Measurements from ENCODE around the gene HMOX2. TPM values are rescaled to one million over a fixed set of nuclear protein-coding genes. Genes with fewer than 3 reads are reported as not detected.

The HMOX2 gene
- total and polyA plus RNA-seq, 2 donors (not counting 3 experiments of a cell fraction or from before 2014, with no cell fraction given), result 80.7 to 86.3 TPM

DNA sequence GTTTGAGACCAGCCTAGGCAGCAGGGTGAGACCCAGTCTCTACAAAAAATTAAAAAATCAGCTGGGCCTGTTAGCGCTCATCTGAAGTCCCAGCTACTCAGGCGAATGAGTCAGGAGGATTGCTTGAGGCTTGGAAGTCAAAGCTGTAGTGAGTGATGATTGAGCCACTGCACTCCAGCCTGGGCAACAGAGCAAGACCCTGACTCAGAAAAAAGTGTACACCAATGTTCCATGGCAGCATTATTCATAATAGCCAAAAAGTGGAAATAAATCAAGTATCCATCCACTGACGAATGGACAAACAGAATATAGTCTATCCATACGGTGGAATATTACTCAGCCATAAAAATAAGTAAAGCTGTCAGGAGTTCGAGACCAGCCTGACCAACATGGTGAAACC, 4.3 kb upstream of the HMOX2 start:
- Histone ChIP-seq H3K36me3 (ENCODE audit: control insufficient read depth in 2 of 2, extremely low read depth in 1 of 2, insufficient read depth in 2 of 2, low read length in 2 of 2) (peaks cover 4 to 5% of the 10 kb centered on the region in 2 experiments), H2AFZ (ENCODE audit: low read depth, low read length) (no peak overlapping the region), H4K20me1 (replicated peaks; ENCODE audit: control insufficient read depth, extremely low read depth, insufficient read depth, low read length) (no peaks in the 10 kb centered on the region), H3K9me1 (replicated peaks; ENCODE audit: control insufficient read depth, extremely low read depth, insufficient read depth, low read length) (no peaks in the 10 kb centered on the region), H3K27ac (ENCODE audit: insufficient read depth, low read depth, low read length) (no peak overlapping the region), H3K4me2 (ENCODE audit: insufficient read depth, low read length) (no peak overlapping the region), H3K4me1 (ENCODE audit: control insufficient read depth, extremely low read depth, insufficient read depth, low read length) (peaks cover 4% of the 10 kb centered on the region), H3K79me2 (ENCODE audit: control insufficient read depth, insufficient read depth, low read length) (peaks cover 6% of the 10 kb centered on the region), H3K4me3 (replicated peaks in 1 of 3; ENCODE audit: insufficient read depth in 1 of 3, low read depth in 1 of 3, low read length in 3 of 3) (no peak overlapping the region), H3K27me3 (ENCODE audit: control insufficient read depth in 2 of 2, insufficient read depth in 2 of 2, low read length in 2 of 2) (no peaks in the 10 kb centered on the region), H3K9ac (replicated peaks; ENCODE audit: extremely low read depth, insufficient read depth, low read length) (no peak overlapping the region), H3K9me3 (replicated peaks; ENCODE audit: control insufficient read depth, insufficient read depth, low read length) (no peaks in the 10 kb centered on the region)
- FAIRE-seq (no peak), DNase-seq (ENCODE audit: low read depth, low spot score) (no peak)
- dilution Hi-C loops (cut with MboI; ENCODE audit: extremely low pct_ligation_motif_present, low sequenced_read_pairs) (no loop called here), intact Hi-C loops (cut with micrococcal nuclease) (no loop called here)
- no TSS peak for BruUV-seq (replicated peaks)
- TF ChIP-seq EZH2 (IDR thresholded peaks at IDR 0.05; ENCODE audit: borderline replicate concordance, low read depth, low read length, severe bottlenecking) (no peak), FOS (IDR thresholded peaks at IDR 0.05; ENCODE audit: borderline replicate concordance, insufficient read depth, low read length) (no peak), MYC (IDR thresholded peaks at IDR 0.05; ENCODE audit: low read depth, low read length) (no peak), JUN (IDR thresholded peaks at IDR 0.05; ENCODE audit: borderline replicate concordance, insufficient read depth, insufficient read length, low read depth) (no peak), GATA2 (IDR thresholded peaks at IDR 0.05; ENCODE audit: insufficient read depth, insufficient read length, low read depth, low read length) (no peak), POLR2A (IDR thresholded peaks at IDR 0.05; ENCODE audit: low read depth, low read length) (no peak), POLR2AphosphoS5 (IDR thresholded peaks at IDR 0.05; ENCODE audit: insufficient read depth, low read depth, low read length) (no peak)
- TF ChIP-seq, protein P1, sequence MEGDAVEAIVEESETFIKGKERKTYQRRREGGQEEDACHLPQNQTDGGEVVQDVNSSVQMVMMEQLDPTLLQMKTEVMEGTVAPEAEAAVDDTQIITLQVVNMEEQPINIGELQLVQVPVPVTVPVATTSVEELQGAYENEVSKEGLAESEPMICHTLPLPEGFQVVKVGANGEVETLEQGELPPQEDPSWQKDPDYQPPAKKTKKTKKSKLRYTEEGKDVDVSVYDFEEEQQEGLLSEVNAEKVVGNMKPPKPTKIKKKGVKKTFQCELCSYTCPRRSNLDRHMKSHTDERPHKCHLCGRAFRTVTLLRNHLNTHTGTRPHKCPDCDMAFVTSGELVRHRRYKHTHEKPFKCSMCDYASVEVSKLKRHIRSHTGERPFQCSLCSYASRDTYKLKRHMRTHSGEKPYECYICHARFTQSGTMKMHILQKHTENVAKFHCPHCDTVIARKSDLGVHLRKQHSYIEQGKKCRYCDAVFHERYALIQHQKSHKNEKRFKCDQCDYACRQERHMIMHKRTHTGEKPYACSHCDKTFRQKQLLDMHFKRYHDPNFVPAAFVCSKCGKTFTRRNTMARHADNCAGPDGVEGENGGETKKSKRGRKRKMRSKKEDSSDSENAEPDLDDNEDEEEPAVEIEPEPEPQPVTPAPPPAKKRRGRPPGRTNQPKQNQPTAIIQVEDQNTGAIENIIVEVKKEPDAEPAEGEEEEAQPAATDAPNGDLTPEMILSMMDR (IDR thresholded peaks at IDR 0.05; ENCODE audit: extremely low read depth in 1 of 2, insufficient read depth in 1 of 2, low read depth in 1 of 2, low read length in 2 of 2), result no peak
- ChIA-PET POLR2A (no interaction called here), CTCF (interaction anchor here (0.7 kb wide), 1 partner anchor 29 kb away, joined by 3 read pairs; no protein-coding TSS in a partner anchor)

All from endothelial cell of umbilical vein (primary cell).